ENCODE results near the gene ADARB1.

DNA sequence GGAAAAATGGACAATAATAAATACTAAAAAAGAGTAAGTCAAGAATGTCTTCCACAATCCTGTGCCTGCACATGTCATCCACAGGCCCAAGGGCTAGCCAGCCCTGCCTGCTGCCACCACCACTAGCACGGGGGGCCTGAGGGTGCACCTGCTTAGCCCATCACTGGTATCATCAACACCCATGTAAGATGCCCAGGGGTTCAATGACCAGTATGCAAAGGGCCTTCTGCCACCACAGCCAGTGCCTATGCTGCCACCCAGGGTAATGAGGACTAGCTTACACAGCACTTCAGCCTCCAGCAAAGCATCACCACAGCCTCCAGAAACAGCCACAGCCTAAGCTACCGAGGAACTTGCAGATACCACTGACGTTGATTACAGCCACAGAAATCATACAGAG is 167.0 kb downstream of the ADARB1 start:
- TF ChIP-seq, protein P1, sequence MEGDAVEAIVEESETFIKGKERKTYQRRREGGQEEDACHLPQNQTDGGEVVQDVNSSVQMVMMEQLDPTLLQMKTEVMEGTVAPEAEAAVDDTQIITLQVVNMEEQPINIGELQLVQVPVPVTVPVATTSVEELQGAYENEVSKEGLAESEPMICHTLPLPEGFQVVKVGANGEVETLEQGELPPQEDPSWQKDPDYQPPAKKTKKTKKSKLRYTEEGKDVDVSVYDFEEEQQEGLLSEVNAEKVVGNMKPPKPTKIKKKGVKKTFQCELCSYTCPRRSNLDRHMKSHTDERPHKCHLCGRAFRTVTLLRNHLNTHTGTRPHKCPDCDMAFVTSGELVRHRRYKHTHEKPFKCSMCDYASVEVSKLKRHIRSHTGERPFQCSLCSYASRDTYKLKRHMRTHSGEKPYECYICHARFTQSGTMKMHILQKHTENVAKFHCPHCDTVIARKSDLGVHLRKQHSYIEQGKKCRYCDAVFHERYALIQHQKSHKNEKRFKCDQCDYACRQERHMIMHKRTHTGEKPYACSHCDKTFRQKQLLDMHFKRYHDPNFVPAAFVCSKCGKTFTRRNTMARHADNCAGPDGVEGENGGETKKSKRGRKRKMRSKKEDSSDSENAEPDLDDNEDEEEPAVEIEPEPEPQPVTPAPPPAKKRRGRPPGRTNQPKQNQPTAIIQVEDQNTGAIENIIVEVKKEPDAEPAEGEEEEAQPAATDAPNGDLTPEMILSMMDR (conservative IDR thresholded peaks at IDR 0.05; ENCODE audit: low read depth, low read length), result no peak
- no peak for TF ChIP-seq EZH2 (IDR thresholded peaks at IDR 0.05; ENCODE audit: low read length, unreplicated experiment)

Data from PC-3 (cell line).